WI38 (cell line): ENCODE results near the gene YES1.

ENCODE experiments used
- H3K4me3 ChIP-seq: 2 replicates; pipeline ENCODE4 v1.5.1; 2011; ENCODE audit warnings: low read depth, mild to moderate bottlenecking, control low read depth, low read length
- CTCF ChIP-seq: IDR thresholded peaks from 2 replicates; pipeline ENCODE4 v1.5.1; 2012; ENCODE audit warnings: low read depth, mild to moderate bottlenecking, control low read depth, low read length

The YES1 gene

GRCh38 chr18:832085-832681 lies 20.1 kb upstream of the YES1 start:
- H3K4me3 ChIP-seq = no peak overlapping the region
- TF ChIP-seq CTCF = no peak

GRCh38 chr18:830315-830901 lies 18.4 kb upstream of the YES1 start:
- no peak for TF ChIP-seq CTCF
- no peak overlapping the region for H3K4me3 ChIP-seq

GRCh38 chr18:829432-829831 lies 17.4 kb upstream of the YES1 start:
- no peak for TF ChIP-seq CTCF
- H3K4me3 ChIP-seq = no peak overlapping the region

- TF ChIP-seq CTCF = no peak
Observed at GRCh38 chr18:827093-827677, 15.1 kb upstream of the YES1 start.

GRCh38 chr18:825891-826585 lies 14.0 kb upstream of the YES1 start:
- H3K4me3 ChIP-seq = no peak overlapping the region
- TF ChIP-seq CTCF = no peak

More at GRCh38 chr18:827093-827677, 15.1 kb upstream of the YES1 start:
- no peak overlapping the region for H3K4me3 ChIP-seq

- TF ChIP-seq CTCF = no peak
- no peak overlapping the region for H3K4me3 ChIP-seq
Observed at GRCh38 chr18:824179-824578, 12.1 kb upstream of the YES1 start.
